LNCAP (cell line): ENCODE data around the gene TAF3.

Experiments
- TF ChIP-seq, protein P1 (sequence below): fragments of 450-650 bp; IDR thresholded peaks from 2 replicates; pipeline ENCODE4 v1.5.1; 2017; ENCODE audit warnings: mild to moderate bottlenecking

The TAF3 gene

DNA sequence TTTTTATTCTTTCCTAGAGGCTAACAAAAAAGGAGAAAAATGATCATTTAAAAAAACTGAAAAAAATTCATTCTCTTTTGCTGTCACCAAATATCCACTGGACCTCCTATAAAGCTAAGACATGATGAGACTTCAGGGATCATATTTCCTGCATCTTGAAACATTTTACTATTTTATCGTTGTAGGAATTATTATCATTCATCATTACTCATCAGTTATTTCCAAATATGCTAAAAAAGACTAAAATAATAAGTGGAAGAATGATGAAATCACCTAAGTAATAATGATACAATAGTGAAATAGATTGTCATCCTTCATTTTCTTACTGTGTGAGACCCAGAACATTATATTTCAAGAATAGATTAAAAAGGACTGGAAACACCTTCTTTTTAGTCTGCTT is 28.3 kb downstream of the TAF3 start:
- TF ChIP-seq, protein P1, sequence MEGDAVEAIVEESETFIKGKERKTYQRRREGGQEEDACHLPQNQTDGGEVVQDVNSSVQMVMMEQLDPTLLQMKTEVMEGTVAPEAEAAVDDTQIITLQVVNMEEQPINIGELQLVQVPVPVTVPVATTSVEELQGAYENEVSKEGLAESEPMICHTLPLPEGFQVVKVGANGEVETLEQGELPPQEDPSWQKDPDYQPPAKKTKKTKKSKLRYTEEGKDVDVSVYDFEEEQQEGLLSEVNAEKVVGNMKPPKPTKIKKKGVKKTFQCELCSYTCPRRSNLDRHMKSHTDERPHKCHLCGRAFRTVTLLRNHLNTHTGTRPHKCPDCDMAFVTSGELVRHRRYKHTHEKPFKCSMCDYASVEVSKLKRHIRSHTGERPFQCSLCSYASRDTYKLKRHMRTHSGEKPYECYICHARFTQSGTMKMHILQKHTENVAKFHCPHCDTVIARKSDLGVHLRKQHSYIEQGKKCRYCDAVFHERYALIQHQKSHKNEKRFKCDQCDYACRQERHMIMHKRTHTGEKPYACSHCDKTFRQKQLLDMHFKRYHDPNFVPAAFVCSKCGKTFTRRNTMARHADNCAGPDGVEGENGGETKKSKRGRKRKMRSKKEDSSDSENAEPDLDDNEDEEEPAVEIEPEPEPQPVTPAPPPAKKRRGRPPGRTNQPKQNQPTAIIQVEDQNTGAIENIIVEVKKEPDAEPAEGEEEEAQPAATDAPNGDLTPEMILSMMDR, result no peak

DNA sequence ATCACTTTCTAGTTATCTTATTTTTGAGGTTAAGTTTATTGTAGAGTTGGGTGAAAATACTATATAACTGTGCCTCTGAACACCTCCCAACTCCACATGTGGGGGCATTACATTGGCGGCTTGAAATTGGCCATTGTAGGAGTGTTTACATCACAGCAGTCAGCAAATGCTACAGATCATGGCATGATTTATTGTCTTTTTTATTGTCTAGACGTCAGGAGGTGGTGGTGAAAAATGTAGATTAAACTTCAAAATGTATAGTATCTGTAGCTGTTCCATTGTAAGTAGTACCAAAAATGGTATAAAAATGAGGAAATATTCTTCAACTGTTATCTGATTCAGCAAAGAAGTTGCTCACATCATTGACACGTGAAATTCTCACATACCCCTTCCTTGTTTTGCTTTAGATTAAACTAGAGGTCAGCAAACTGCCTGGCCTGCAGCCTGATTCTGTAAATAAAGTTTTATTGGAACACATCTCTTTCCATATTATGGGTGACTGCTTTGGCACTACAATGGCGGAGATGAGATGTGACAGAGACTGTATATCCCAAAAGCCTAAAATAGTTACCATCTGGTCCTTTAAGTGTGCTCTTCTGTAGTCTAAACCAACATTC is 35.0 kb downstream of the TAF3 start:
- TF ChIP-seq, protein P1, result no peak

DNA sequence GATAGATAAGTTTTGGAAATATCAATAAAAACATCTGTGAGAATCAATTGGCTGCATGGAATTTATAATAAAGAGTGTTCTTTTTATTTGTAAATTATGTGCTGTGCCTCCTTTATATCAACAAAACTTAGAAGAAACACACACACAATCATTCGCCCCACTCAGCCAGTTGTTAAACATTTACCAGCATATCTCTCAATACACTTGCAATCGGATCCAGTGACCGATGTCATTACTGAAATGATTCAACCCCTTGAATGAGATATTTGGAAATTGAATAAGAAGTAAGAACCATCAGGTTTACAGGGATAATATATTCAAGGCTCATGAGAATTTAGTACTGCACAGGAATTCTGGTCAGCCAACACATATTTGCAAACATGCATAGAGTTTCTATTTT is 35.6 kb downstream of the TAF3 start:
- TF ChIP-seq, protein P1, result no peak

GRCh38 chr10:7855205-7855604 is 36.9 kb downstream of the TAF3 start:
- TF ChIP-seq, protein P1, result no peak

DNA sequence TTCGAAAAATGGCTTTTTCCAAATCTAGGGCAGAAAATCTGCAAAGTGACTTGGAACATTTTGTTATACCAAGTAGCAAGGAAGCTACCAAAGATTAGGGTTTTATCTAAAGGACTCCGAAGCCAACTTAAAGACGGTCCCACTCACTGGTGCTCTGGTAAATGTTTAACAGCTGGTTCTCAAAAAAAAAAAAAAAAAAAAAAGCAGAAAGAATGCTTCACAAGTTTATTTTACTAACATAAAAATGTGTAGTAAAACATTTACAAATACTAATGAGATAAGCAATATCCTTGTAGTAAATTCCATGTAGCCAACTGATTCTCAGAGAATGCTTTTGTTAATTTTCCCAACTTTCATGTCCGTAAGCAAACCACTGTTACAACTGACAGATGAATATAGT is 38.4 kb downstream of the TAF3 start:
- TF ChIP-seq, protein P1, result no peak

- TF ChIP-seq, protein P1, result no peak
Observed at GRCh38 chr10:7857262-7857661, 39.0 kb downstream of the TAF3 start.

DNA sequence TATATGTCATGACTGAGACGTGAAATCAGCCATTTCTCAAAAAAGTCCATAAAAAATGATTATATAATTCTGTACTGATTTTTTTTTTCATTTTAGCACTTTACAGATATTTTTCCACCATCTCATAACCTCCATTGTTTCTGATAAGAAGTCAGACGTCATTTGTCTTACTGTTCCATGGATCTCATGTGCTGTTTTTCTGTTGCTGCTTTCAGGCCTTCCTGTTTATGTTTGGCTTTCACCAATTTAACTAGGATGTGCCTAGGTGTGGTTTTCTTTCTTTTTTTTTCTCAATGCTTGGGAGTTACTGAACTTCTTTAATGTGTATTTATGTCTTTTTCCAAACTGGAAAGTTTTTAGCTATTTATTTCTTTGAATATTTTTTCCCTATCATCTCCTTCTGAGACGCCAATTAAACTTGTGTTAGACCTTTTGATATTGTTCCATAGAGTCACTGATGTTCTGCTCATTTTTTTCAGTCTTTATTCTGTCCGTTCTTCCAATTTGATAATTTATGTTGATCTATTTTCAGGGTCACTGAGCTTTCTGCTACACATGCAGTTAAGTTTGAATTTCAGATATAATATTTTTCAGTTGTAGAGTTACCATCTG is 43.3 kb downstream of the TAF3 start:
- TF ChIP-seq, protein P1, result no peak
